ENCODE results near the gene JAGN1.

DNA sequence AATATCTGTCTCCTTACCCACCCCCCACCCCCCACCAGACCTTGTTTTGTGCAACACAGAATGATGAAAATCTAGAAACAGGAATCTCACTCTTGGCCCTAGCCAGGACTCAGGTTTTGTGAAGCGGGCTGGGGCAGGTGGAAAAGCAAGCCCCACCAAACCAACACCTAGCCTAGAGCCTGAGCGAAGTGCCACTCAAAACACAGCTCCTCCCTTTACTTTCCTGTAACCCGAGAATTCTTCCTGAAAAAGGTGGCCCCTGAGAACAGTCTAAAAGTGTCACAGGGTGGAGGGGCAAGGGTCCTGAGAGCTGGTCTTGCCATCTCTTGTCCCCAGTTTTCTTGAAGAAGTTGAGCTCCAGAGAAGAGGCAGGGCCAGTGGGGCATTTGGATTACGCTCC is 29.2 kb upstream of the JAGN1 start:
- TF ChIP-seq CTCF (IDR thresholded peaks at IDR 0.05; ENCODE audit: insufficient read depth, low read length, poor library complexity, severe bottlenecking) (no peak), EZH2phosphoT487 (conservative IDR thresholded peaks at IDR 0.05; ENCODE audit: low read length) (no peak)
